ENCODE data around the gene NEU3.

GRCh38 chr11:75002516-75002915 lies 13.8 kb downstream of the NEU3 start:
- TF ChIP-seq EGR1 (IDR thresholded peaks at IDR 0.05; ENCODE audit: low read depth in 2 of 2): no peak
- TF ChIP-seq, protein P1, sequence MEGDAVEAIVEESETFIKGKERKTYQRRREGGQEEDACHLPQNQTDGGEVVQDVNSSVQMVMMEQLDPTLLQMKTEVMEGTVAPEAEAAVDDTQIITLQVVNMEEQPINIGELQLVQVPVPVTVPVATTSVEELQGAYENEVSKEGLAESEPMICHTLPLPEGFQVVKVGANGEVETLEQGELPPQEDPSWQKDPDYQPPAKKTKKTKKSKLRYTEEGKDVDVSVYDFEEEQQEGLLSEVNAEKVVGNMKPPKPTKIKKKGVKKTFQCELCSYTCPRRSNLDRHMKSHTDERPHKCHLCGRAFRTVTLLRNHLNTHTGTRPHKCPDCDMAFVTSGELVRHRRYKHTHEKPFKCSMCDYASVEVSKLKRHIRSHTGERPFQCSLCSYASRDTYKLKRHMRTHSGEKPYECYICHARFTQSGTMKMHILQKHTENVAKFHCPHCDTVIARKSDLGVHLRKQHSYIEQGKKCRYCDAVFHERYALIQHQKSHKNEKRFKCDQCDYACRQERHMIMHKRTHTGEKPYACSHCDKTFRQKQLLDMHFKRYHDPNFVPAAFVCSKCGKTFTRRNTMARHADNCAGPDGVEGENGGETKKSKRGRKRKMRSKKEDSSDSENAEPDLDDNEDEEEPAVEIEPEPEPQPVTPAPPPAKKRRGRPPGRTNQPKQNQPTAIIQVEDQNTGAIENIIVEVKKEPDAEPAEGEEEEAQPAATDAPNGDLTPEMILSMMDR (IDR thresholded peaks at IDR 0.05; ENCODE audit: low read depth, low read length, missing input control): no peak
- TF ChIP-seq REST (IDR thresholded peaks at IDR 0.05): no peak
- TF ChIP-seq MAX (IDR thresholded peaks at IDR 0.05): no peak
- TF ChIP-seq ZBTB33 (IDR thresholded peaks at IDR 0.05): no peak
- TF ChIP-seq RAD21 (IDR thresholded peaks at IDR 0.05): no peak
- TF ChIP-seq GABPA (IDR thresholded peaks at IDR 0.05 in 1 of 2, conservative IDR thresholded peaks at IDR 0.05 in 1 of 2): no peak
- TF ChIP-seq HNF4G (IDR thresholded peaks at IDR 0.05): no peak
- no peak for TF ChIP-seq NR2F2 (IDR thresholded peaks at IDR 0.05)
- TF ChIP-seq SP1 (IDR thresholded peaks at IDR 0.05): no peak
- TF ChIP-seq ATF3 (IDR thresholded peaks at IDR 0.05): no peak
- TF ChIP-seq RXRA (IDR thresholded peaks at IDR 0.05): no peak
